ENCODE data around the gene TRNT1.

DNA sequence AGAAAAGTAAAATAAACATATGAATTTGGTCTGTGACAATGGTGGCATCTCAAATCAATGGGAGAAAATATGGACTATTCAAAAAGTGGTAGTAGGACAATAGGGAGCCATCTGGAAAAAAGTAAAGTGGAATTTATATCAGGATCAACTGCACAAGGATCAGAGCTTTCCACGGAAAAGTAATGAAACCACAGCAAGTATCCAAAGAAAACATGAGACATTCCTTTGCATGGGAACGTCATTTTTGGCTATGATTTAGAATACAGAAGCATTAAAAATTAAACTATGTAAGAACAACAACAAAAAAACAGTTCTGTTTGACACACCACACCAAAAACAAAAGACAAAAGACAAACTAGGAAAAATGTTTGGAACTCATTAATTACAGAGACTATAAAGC lies 34.1 kb downstream of the TRNT1 start:
- TF ChIP-seq CTCF (IDR thresholded peaks at IDR 0.05; ENCODE audit: borderline replicate concordance, extremely low read depth, low read length, poor library complexity, severe bottlenecking): no peak
- TF ChIP-seq EZH2 (IDR thresholded peaks at IDR 0.05; ENCODE audit: borderline replicate concordance, low read depth, low read length, severe bottlenecking): no peak
